ENCODE measurements around the gene RNU6-1. TPM values are rescaled to one million over a fixed set of nuclear protein-coding genes. Genes with fewer than 3 reads are reported as not detected.

The RNU6-1 gene
- total RNA-seq, 1 donor = not detected

DNA sequence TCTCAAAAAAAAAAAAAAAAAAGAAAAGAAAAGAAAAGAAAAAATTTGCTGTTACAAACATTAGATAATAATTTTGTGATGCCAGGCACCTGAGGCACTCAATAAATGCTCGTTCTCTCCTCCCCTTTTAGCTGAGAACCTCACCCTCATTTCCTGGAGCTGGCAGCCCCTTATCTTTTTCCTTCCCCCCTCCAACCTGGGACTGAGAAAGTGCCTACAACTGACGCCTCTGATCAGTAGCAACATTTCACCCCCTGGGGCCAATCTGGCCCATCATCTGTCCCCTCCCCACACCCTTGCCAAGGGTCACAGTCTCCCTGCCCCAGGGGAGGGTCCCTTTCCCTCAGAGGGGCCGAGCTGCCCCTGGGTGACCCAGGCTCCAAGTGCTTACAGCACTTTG, 12.6 kb upstream of the RNU6-1 start:
- Histone ChIP-seq H3K4me2 (ENCODE audit: insufficient read depth, low read length) (no peak overlapping the region), H3K36me3 (ENCODE audit: insufficient read depth, low read length) (no peaks in the 10 kb centered on the region), H3K9me3 (ENCODE audit: low read depth, low read length) (no peaks in the 10 kb centered on the region), H2AFZ (ENCODE audit: low read length) (no peak overlapping the region), H4K20me1 (ENCODE audit: insufficient read depth, low read length) (no peaks in the 10 kb centered on the region), H3K4me1 (ENCODE audit: insufficient read depth, low read length) (peaks cover 6% of the 10 kb centered on the region), H3K4me3 (ENCODE audit: insufficient read depth, low read length) (no peak overlapping the region), H3K27me3 (ENCODE audit: insufficient read depth, low read length) (peaks cover 11% of the 10 kb centered on the region), H3K79me2 (ENCODE audit: insufficient read depth, low read length) (no peaks in the 10 kb centered on the region), H3K27ac (ENCODE audit: low read depth, low read length) (no peak overlapping the region)
- no peak for DNase-seq (ENCODE audit: insufficient read length, low spot score, missing footprints)
- TF ChIP-seq, protein P1, sequence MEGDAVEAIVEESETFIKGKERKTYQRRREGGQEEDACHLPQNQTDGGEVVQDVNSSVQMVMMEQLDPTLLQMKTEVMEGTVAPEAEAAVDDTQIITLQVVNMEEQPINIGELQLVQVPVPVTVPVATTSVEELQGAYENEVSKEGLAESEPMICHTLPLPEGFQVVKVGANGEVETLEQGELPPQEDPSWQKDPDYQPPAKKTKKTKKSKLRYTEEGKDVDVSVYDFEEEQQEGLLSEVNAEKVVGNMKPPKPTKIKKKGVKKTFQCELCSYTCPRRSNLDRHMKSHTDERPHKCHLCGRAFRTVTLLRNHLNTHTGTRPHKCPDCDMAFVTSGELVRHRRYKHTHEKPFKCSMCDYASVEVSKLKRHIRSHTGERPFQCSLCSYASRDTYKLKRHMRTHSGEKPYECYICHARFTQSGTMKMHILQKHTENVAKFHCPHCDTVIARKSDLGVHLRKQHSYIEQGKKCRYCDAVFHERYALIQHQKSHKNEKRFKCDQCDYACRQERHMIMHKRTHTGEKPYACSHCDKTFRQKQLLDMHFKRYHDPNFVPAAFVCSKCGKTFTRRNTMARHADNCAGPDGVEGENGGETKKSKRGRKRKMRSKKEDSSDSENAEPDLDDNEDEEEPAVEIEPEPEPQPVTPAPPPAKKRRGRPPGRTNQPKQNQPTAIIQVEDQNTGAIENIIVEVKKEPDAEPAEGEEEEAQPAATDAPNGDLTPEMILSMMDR (IDR thresholded peaks at IDR 0.05; ENCODE audit: extremely low read depth, low read depth, low read length) = no peak

DNA sequence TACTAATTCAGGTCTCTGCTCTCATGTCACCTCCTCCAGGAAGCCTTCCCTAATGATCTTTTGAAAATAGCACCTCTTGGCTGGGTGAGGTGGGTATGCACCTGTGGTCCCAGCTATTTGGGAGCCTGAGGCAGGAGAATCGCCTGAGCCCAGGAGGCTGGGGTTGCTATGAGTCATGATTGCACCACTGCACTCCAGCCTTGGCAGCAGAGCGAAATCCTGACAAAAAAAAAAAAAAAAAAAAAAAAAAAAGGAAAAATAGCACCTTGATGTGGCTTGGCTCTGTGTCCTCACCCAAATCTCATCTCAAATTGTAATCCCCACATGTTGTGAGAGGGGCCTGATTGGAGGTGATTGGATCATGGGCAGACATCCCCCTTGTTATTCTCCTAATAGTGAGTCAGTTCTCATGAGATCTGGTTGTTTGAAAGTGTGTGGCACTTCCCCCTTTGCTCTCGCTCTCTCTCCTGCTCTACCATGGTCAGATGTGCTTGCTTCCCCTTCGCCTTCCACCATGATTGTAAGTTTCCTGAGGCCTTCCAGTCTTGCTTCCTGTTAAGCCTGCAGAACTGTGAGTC, 11.2 kb upstream of the RNU6-1 start:
- Histone ChIP-seq H3K79me2 (ENCODE audit: insufficient read depth, low read length) (no peaks in the 10 kb centered on the region), H3K27ac (ENCODE audit: low read depth, low read length) (no peak overlapping the region), H3K36me3 (ENCODE audit: insufficient read depth, low read length) (no peaks in the 10 kb centered on the region), H3K4me2 (ENCODE audit: insufficient read depth, low read length) (no peak overlapping the region), H3K4me3 (ENCODE audit: insufficient read depth, low read length) (no peak overlapping the region), H4K20me1 (ENCODE audit: insufficient read depth, low read length) (no peaks in the 10 kb centered on the region), H3K9me3 (ENCODE audit: low read depth, low read length) (no peaks in the 10 kb centered on the region), H3K4me1 (ENCODE audit: insufficient read depth, low read length) (peaks cover 6% of the 10 kb centered on the region), H3K27me3 (ENCODE audit: insufficient read depth, low read length) (peaks cover 11% of the 10 kb centered on the region), H2AFZ (ENCODE audit: low read length) (no peak overlapping the region)
- DNase-seq (ENCODE audit: insufficient read length, low spot score, missing footprints) = no peak
- TF ChIP-seq, protein P1 (IDR thresholded peaks at IDR 0.05; ENCODE audit: extremely low read depth, low read depth, low read length) = no peak

DNA sequence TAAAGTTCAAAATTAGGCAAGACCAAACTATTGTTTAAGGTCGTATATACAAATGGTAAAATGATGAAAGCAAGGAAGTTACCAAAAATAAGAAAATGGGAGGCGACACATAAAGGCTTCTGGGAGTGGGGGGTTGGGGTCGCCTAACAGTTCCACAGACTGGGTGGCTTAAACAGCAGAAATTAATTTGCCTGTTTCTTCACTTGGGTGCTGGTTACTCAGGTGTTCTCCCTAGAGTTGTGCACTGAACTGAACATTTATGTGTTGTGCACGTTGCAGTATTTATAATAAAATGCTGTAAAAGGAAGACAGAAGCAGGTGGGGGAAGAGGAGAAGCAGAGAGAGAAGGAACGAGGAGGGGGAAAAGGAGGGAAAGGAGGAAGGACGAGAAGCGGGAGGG, 10.5 kb upstream of the RNU6-1 start:
- no peaks in the 10 kb centered on the region for H4K20me1 ChIP-seq (ENCODE audit: insufficient read depth, low read length)

DNA sequence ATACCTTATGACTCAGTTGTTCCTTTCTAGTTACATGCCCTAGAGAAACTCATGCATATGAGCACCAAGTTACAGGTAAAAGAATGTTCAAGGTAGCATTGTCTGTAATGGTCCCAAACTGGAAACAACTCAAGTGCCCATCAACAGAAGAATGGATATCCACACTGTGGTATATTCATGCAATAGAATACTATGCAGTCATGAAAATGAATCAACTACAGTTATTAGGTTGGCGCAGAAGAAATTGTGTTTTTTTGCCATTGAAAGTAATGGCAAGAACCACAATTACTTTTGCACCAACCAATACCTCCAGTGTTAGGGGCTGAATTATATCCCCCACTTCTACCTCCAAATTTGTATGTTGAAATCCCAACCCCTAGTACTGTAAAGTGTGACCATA, 9.7 kb upstream of the RNU6-1 start:
- no peaks in the 10 kb centered on the region for H3K79me2 ChIP-seq (ENCODE audit: insufficient read depth, low read length)
- H3K4me3 ChIP-seq (ENCODE audit: insufficient read depth, low read length) = no peak overlapping the region
- no peak for DNase-seq (ENCODE audit: insufficient read length, low spot score, missing footprints)
- H3K27ac ChIP-seq (ENCODE audit: low read depth, low read length) = no peak overlapping the region
- H3K36me3 ChIP-seq (ENCODE audit: insufficient read depth, low read length) = no peaks in the 10 kb centered on the region
- no peaks in the 10 kb centered on the region for H4K20me1 ChIP-seq (ENCODE audit: insufficient read depth, low read length)
- no peak overlapping the region for H2AFZ ChIP-seq (ENCODE audit: low read length)
- no peak overlapping the region for H3K4me2 ChIP-seq (ENCODE audit: insufficient read depth, low read length)
- TF ChIP-seq, protein P1 (IDR thresholded peaks at IDR 0.05; ENCODE audit: extremely low read depth, low read depth, low read length) = no peak
- no peaks in the 10 kb centered on the region for H3K9me3 ChIP-seq (ENCODE audit: low read depth, low read length)
- peaks cover 11% of the 10 kb centered on the region for H3K27me3 ChIP-seq (ENCODE audit: insufficient read depth, low read length)
- H3K4me1 ChIP-seq (ENCODE audit: insufficient read depth, low read length) = peaks cover 6% of the 10 kb centered on the region

More for the DNA sequence above, 10.5 kb upstream of the RNU6-1 start:
- no peak overlapping the region for H3K4me2 ChIP-seq (ENCODE audit: insufficient read depth, low read length)
- no peak overlapping the region for H3K27ac ChIP-seq (ENCODE audit: low read depth, low read length)
- no peak overlapping the region for H3K4me3 ChIP-seq (ENCODE audit: insufficient read depth, low read length)
- H3K4me1 ChIP-seq (ENCODE audit: insufficient read depth, low read length) = peaks cover 6% of the 10 kb centered on the region
- no peaks in the 10 kb centered on the region for H3K79me2 ChIP-seq (ENCODE audit: insufficient read depth, low read length)
- no peak for DNase-seq (ENCODE audit: insufficient read length, low spot score, missing footprints)
- no peak overlapping the region for H2AFZ ChIP-seq (ENCODE audit: low read length)
- no peaks in the 10 kb centered on the region for H3K9me3 ChIP-seq (ENCODE audit: low read depth, low read length)
- H3K36me3 ChIP-seq (ENCODE audit: insufficient read depth, low read length) = no peaks in the 10 kb centered on the region
- H3K27me3 ChIP-seq (ENCODE audit: insufficient read depth, low read length) = peaks cover 11% of the 10 kb centered on the region
- TF ChIP-seq, protein P1 (IDR thresholded peaks at IDR 0.05; ENCODE audit: extremely low read depth, low read depth, low read length) = no peak

All from osteoblast (primary cell).